ENCODE data around the gene RALGDS.

DNA sequence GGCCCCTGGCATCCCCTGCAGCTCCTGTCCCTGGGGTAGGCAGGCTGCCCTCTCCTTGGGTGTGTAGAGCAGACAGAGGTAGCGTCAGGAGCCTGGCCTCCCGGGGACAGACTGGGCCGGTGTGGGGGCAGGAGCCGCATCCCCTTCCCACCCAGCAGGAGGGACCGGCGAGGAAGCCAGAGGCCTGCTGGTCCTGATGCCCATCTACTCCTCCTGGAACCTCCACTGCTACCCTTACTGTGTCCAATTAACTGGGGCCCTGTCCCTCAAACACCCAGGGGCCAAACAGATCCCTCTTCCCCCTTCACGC is 15.6 kb downstream of the RALGDS start:
- TF ChIP-seq BACH2 (CRISPR knock-in tag; IDR thresholded peaks at IDR 0.05; ENCODE audit: borderline replicate concordance) (no peak), GLIS3 (CRISPR knock-in tag; IDR thresholded peaks at IDR 0.05) (no peak), ZNF8 (CRISPR knock-in tag; IDR thresholded peaks at IDR 0.05) (no peak), ZNF70 (CRISPR knock-in tag; IDR thresholded peaks at IDR 0.05) (no peak)
- TF ChIP-seq, protein P1, sequence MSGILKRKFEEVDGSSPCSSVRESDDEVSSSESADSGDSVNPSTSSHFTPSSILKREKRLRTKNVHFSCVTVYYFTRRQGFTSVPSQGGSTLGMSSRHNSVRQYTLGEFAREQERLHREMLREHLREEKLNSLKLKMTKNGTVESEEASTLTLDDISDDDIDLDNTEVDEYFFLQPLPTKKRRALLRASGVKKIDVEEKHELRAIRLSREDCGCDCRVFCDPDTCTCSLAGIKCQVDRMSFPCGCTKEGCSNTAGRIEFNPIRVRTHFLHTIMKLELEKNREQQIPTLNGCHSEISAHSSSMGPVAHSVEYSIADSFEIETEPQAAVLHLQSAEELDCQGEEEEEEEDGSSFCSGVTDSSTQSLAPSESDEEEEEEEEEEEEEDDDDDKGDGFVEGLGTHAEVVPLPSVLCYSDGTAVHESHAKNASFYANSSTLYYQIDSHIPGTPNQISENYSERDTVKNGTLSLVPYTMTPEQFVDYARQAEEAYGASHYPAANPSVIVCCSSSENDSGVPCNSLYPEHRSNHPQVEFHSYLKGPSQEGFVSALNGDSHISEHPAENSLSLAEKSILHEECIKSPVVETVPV (CRISPR knock-in tag; IDR thresholded peaks at IDR 0.05) = no peak
- TF ChIP-seq, protein P2, sequence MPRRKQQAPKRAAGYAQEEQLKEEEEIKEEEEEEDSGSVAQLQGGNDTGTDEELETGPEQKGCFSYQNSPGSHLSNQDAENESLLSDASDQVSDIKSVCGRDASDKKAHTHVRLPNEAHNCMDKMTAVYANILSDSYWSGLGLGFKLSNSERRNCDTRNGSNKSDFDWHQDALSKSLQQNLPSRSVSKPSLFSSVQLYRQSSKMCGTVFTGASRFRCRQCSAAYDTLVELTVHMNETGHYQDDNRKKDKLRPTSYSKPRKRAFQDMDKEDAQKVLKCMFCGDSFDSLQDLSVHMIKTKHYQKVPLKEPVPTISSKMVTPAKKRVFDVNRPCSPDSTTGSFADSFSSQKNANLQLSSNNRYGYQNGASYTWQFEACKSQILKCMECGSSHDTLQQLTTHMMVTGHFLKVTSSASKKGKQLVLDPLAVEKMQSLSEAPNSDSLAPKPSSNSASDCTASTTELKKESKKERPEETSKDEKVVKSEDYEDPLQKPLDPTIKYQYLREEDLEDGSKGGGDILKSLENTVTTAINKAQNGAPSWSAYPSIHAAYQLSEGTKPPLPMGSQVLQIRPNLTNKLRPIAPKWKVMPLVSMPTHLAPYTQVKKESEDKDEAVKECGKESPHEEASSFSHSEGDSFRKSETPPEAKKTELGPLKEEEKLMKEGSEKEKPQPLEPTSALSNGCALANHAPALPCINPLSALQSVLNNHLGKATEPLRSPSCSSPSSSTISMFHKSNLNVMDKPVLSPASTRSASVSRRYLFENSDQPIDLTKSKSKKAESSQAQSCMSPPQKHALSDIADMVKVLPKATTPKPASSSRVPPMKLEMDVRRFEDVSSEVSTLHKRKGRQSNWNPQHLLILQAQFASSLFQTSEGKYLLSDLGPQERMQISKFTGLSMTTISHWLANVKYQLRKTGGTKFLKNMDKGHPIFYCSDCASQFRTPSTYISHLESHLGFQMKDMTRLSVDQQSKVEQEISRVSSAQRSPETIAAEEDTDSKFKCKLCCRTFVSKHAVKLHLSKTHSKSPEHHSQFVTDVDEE (CRISPR knock-in tag; IDR thresholded peaks at IDR 0.05) = no peak
